ENCODE results near the gene CEP19. TPM values are rescaled to one million over a fixed set of nuclear protein-coding genes. Genes with fewer than 3 reads are reported as not detected.

The CEP19 gene
- polyA plus RNA-seq, 1 donor (not counting 4 experiments of a cell fraction or from before 2014, with no cell fraction given), result 3.1 TPM

DNA sequence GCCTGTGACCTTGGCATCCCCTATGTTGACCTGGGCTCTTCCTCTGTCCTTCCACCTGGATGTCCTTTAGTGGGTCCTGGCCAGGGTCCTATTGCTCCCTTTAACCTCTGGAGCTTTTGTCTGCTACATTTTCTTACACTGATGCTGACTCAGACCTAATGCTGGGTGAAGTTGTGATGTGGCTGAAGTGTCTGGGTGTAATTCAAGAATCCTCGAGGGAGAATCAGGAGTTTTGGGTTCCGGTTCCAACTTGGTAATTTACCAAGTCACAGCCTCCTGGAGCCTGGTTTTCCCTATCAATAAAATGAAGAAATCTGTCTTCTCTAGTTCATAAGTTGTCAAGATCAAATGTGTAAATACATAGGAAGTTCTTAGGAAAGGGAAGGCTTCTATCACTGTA lies 25.6 kb downstream of the CEP19 start:
- no peaks in the 10 kb centered on the region for H3K9me3 ChIP-seq (ENCODE audit: control insufficient read depth, low read depth, low read length)
- TF ChIP-seq EZH2 (IDR thresholded peaks at IDR 0.05; ENCODE audit: low read length), result no peak
- TF ChIP-seq, protein P1, sequence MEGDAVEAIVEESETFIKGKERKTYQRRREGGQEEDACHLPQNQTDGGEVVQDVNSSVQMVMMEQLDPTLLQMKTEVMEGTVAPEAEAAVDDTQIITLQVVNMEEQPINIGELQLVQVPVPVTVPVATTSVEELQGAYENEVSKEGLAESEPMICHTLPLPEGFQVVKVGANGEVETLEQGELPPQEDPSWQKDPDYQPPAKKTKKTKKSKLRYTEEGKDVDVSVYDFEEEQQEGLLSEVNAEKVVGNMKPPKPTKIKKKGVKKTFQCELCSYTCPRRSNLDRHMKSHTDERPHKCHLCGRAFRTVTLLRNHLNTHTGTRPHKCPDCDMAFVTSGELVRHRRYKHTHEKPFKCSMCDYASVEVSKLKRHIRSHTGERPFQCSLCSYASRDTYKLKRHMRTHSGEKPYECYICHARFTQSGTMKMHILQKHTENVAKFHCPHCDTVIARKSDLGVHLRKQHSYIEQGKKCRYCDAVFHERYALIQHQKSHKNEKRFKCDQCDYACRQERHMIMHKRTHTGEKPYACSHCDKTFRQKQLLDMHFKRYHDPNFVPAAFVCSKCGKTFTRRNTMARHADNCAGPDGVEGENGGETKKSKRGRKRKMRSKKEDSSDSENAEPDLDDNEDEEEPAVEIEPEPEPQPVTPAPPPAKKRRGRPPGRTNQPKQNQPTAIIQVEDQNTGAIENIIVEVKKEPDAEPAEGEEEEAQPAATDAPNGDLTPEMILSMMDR (optimal IDR thresholded peaks at IDR 0.05 in 1 of 3, IDR thresholded peaks at IDR 0.05 in 1 of 3, conservative IDR thresholded peaks at IDR 0.05 in 1 of 3; ENCODE audit: extremely low read depth in 1 of 3, insufficient read depth in 2 of 3, low read length in 3 of 3), result no peak
- no peaks in the 10 kb centered on the region for H3K79me2 ChIP-seq (ENCODE audit: control insufficient read depth, insufficient read depth, low read length)
- no peak overlapping the region for H3K4me3 ChIP-seq (ENCODE audit: control insufficient read depth in 2 of 3, extremely low read depth in 1 of 3, insufficient read depth in 2 of 3, low read depth in 1 of 3, low read length in 3 of 3)
- H3K36me3 ChIP-seq (ENCODE audit: control insufficient read depth in 2 of 2, extremely low read depth in 1 of 2, insufficient read depth in 2 of 2, low read length in 2 of 2), result no peaks in the 10 kb centered on the region
- dilution Hi-C loops (cut with MboI; ENCODE audit: extremely low pct_ligation_motif_present, low sequenced_read_pairs), result loop anchor here (5.0 kb wide), 1 partner anchor 59 kb away; no protein-coding TSS in a partner anchor
- H3K27me3 ChIP-seq (ENCODE audit: control insufficient read depth, extremely low read depth, insufficient read depth, low read length), result peaks cover 4% of the 10 kb centered on the region
- no peak for FAIRE-seq
- H3K4me1 ChIP-seq (ENCODE audit: control insufficient read depth, extremely low read depth, insufficient read depth, low read length), result no peaks in the 10 kb centered on the region
- H3K9me1 ChIP-seq (ENCODE audit: control insufficient read depth, extremely low read depth, insufficient read depth, low read length), result no peaks in the 10 kb centered on the region
- no peak overlapping the region for H3K4me2 ChIP-seq (ENCODE audit: control insufficient read depth, extremely low read depth, insufficient read depth, low read depth, low read length)
- H2AFZ ChIP-seq (ENCODE audit: control insufficient read depth, low read length), result no peak overlapping the region
- H3K9ac ChIP-seq (ENCODE audit: control insufficient read depth, extremely low read depth, insufficient read depth, low read length), result no peak overlapping the region
- no peak for DNase-seq (ENCODE audit: low read depth, low spot score)
- no peak overlapping the region for H3K27ac ChIP-seq (ENCODE audit: control insufficient read depth, insufficient read depth, low read length)
- H4K20me1 ChIP-seq (ENCODE audit: control insufficient read depth, extremely low read depth, insufficient read depth, low read length), result no peaks in the 10 kb centered on the region

DNA sequence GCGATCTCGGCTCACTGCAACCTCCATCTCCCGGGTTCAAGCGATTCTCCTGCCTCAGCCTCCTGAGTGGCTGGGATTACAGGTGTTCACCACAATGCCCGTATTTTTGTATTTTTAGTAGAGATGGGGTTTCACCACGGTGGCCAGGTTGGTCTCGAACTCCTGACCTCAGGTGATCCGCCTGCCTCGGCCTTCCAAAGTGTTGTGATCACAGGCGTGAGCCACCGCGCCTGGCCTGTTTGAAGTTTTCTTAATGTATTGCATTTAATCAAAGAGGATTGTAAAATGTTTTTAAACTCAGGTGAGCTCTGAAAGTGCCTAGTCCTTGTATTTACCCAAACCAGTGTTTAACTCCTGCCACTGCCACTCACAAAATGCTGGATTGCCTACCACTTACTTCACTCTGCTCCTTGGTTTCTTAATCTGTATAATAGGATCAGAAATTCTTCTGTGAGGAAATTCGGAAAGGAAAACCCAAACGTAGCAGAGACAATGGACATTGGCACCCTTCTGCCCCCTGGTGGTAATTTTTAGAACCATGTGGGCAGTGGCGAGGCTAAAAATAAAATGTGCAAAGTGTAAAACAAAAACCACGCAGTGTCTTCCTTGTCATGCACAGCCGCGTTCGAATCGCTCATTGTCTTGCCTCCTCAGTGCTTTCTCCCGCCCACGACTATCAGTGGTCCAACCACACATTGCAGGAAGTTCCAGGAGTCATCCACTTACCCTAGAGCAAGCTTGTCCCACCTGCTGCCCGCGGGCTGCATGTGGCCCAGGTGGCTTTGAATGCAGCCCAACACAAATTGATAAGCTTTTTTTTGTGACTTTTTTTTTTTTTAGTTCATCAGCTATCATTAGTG lies 27.3 kb downstream of the CEP19 start:
- no peak for DNase-seq (ENCODE audit: low read depth, low spot score)
- no peaks in the 10 kb centered on the region for H3K4me1 ChIP-seq (ENCODE audit: control insufficient read depth, extremely low read depth, insufficient read depth, low read length)
- no peaks in the 10 kb centered on the region for H3K36me3 ChIP-seq (ENCODE audit: control insufficient read depth in 2 of 2, extremely low read depth in 1 of 2, insufficient read depth in 2 of 2, low read length in 2 of 2)
- peak overlapping the region; percentile 27 for H3K4me2 ChIP-seq (ENCODE audit: control insufficient read depth, extremely low read depth, insufficient read depth, low read depth, low read length)
- no peak overlapping the region for H3K9ac ChIP-seq (ENCODE audit: control insufficient read depth, extremely low read depth, insufficient read depth, low read length)
- H3K9me1 ChIP-seq (ENCODE audit: control insufficient read depth, extremely low read depth, insufficient read depth, low read length), result no peaks in the 10 kb centered on the region
- no peak overlapping the region for H3K27ac ChIP-seq (ENCODE audit: control insufficient read depth, insufficient read depth, low read length)
- H4K20me1 ChIP-seq (ENCODE audit: control insufficient read depth, extremely low read depth, insufficient read depth, low read length), result no peaks in the 10 kb centered on the region
- no peaks in the 10 kb centered on the region for H3K27me3 ChIP-seq (ENCODE audit: control insufficient read depth, extremely low read depth, insufficient read depth, low read length)
- H3K4me3 ChIP-seq (ENCODE audit: control insufficient read depth in 2 of 3, extremely low read depth in 1 of 3, insufficient read depth in 2 of 3, low read depth in 1 of 3, low read length in 3 of 3), result no peak overlapping the region
- no peaks in the 10 kb centered on the region for H3K79me2 ChIP-seq (ENCODE audit: control insufficient read depth, insufficient read depth, low read length)
- TF ChIP-seq, protein P1 (optimal IDR thresholded peaks at IDR 0.05 in 1 of 3, IDR thresholded peaks at IDR 0.05 in 1 of 3, conservative IDR thresholded peaks at IDR 0.05 in 1 of 3; ENCODE audit: extremely low read depth in 1 of 3, insufficient read depth in 2 of 3, low read length in 3 of 3), result peak; percentile 71 to 78 (median 71)
- TF ChIP-seq EZH2 (IDR thresholded peaks at IDR 0.05; ENCODE audit: low read length), result no peak
- H2AFZ ChIP-seq (ENCODE audit: control insufficient read depth, low read length), result peak overlapping the region; percentile 39
- no peak for FAIRE-seq
- H3K9me3 ChIP-seq (ENCODE audit: control insufficient read depth, low read depth, low read length), result no peaks in the 10 kb centered on the region
- dilution Hi-C loops (cut with MboI; ENCODE audit: extremely low pct_ligation_motif_present, low sequenced_read_pairs), result loop anchor here (5.0 kb wide), 1 partner anchor 57 kb away; no protein-coding TSS in a partner anchor

All from keratinocyte (primary cell).